HG03097 (cell line): ENCODE results near the gene GPX5.
"Not testable (repeated sequence)": the region's sequence is repeated elsewhere in the genome, so short reads cannot be mapped to it uniquely, and the experiment has no call there.

Experiments
- ATAC-seq: cut with Tn5 transposase; IDR thresholded peaks from one replicate; pipeline ENCODE4 v1.9.1; 2021; ENCODE audit not compliant: unreplicated experiment, low FRiP score

Gene GPX5

DNA sequence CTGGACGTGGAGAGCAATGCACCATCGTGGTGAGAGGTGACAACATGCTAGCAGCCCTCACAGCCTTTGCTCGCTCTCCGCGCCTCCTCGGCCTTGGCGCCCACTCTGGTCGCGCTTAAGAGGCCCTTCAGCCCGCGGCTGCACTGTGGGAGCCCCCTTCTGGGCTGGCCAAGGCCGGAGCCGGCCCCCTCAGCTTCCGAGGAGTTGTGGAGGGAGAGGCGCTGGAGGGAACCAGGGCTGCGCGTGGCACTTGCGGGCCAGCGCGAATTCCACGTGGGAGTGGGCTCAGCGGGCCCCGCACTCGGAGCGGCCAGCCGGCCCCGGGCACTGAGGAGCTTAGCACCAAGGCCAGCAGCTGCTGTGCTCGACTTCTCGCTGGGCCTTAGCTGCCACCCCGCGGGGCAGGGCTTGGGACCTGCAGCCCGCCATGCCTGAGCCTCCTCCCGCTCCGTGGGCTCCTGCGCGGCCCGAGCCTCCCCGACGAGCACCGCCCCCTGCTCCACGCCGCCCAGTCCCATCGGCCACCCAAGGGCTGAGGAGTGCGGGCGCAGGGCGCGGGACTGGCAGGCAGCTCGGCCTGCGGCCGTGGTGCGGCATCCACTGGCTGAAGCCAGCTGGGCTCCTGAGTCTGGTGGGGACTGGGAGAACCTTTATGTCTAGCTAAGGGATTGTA, 13.9 kb upstream of the GPX5 start:
- ATAC-seq = no peak

GRCh38 chr6:28512387-28512786, 13.3 kb upstream of the GPX5 start:
- not testable (repeated sequence) for ATAC-seq

- no peak for ATAC-seq
These were observed 10.0 kb upstream of the GPX5 start, which contains the start of gene GPX6 for GRCh38 chr6:28515676-28516075. TSS of gene GPX6 (minus strand) at chr6:28515793. CDS start at chr6:28515743, 50 bp downstream.

GRCh38 chr6:28517964-28518363, 7.7 kb upstream of the GPX5 start:
- no peak for ATAC-seq

GRCh38 chr6:28522594-28523240, 3.0 kb upstream of the GPX5 start:
- no peak for ATAC-seq

DNA sequence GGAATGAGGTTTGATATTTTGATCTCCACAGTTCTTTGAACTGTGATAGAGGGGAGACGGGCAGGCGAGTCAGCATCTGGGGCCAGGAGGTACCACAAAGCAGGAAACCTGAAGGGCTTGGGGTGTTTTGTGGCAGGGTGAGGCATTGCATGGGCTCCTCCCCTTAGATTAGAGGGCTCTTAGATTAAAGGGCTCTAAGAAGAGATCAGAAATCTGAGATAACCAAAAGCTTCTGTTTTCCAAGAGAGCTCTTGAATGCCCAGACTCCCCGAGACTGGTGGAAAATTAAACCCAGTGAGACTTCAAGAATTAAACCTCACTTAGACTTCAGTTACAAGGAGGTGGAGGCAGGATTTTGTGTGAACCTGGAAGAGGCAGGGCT, 2.4 kb upstream of the GPX5 start:
- no peak for ATAC-seq

DNA sequence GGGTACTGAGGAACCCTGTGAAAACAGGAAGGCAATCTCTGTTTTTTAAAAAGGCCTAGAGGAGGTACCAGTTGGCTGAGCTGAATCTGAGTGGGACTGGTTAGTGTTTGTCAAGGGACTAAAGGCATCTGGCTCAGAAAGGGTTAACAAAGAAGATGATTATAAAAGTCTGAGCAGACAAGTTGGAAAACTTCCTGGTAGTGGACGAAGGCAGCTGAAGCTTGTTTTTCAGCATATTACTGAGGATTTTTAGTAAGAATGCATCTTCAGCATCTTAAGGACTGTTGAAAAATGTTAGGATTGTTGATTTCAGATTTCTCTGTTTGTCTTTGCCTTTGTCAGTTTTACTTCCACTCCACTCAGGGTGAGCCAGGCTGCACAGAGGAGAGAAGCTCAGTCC, 5.1 kb downstream of the GPX5 start:
- no peak for ATAC-seq

DNA sequence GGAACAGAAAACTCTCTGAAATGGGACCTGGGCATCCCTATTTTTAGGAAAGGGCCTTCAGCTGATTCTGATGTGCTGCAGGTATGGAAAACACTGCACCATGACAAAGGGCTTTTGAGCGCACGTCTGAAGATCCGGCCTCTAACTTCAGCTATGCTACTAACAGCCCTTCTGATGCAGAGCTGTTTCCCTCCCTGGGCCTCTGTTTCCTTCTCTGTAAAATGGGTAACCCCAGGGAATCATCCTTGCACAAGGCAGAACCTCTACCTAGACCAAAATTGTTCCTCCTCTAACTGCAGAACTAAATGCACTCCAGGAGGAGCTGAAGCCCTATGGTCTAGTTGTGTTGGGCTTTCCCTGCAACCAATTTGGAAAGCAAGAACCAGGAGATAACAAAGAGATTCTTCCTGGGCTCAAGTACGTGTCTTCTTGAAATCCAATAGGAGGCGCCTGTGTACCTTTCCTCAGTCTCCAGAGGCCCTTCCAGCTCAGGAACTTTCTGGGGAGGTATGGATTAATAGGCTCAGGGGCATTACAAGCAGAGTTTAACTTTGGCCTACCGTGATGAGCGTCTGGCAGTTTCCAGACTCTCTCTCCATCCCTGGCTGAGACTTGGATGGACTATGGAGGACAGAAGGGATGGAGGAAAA, 5.9 kb downstream of the GPX5 start:
- no peak for ATAC-seq

DNA sequence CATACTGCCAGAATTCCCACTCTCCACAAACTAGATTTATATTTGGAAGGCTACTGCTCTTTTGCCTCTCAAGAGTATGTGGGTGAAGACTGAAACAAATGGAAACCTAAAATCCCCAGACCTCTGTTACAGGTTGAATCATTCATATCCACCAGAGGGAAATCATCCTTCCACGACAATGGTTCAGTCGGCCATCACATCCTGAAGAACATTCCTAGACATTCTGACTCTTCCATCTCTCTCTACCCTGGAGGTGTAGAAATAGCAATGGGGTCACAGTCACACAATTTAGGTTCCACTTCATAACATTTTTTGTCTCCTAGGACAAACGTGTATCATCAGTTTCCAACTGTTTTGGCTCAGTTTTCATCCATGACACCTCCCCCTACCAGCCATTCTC, 8.6 kb downstream of the GPX5 start:
- no peak for ATAC-seq

DNA sequence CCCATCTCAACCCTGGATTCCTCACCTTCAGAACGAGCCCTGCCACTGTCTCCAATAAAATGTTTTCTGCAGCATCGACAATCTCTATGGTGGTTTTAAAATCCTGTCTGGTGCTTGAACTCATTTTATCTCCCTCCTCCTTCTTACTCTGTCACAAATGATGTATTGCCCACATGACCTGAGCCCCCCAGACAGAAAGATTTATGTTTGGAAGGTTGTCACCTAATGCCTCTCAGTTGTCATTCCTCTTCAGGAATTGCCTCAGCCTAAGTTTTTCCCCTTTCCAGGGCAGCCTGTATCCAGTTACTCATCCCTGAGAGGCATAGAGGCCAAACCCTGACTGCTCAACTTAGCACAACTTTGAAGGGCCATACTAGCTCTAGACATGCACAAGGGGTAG, 9.2 kb downstream of the GPX5 start:
- ATAC-seq = no peak

- no peak for ATAC-seq
These were observed 11.4 kb downstream of the GPX5 start for GRCh38 chr6:28537065-28537464.

DNA sequence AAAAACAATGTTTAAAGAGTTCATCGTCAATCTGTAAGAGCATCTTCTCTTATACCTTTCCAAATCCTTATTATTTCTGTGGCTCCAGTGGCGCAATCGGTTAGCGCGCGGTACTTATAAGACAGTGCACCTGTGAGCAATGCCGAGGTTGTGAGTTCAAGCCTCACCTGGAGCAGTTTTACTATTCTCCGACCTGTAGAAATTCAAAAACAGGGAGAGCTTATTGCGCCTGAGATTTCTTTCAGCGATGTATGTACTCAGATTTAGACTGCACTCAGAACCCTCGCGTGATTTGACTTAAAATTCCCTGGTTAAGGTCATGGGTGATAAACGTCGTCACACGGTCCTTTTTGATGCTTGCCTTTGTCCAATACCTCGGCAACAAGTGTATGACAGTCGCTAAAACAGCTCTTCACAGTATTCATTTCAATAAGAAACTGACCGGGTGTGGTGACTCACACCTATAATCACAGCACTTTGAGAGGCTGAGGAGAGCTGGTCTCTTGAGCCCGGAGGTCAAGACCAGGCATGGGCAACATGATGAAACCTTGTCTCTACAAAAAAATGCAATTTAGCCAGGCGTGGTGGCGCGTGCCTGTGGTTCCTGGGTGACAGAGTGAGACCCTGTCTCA, 11.9 kb downstream of the GPX5 start:
- no peak for ATAC-seq

DNA sequence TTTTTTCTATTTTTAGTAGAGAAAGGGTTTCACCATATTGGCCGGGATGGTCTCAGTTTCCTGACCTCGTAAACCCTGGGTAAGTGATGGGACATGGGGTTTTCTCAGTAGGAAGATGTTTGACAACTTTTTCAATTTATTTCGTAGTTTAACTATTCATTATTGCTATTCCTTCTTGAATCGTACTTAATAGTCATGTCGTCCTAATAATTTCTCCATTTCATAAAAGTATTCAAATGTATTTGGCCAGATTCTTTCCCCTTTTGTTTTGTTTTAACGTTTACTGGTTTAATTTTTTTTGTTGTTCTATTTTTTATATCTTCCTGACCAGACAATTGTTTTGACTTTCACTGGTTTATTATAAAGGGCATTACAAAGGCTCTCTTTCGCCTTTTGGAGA, 16.3 kb downstream of the GPX5 start:
- no peak for ATAC-seq

DNA sequence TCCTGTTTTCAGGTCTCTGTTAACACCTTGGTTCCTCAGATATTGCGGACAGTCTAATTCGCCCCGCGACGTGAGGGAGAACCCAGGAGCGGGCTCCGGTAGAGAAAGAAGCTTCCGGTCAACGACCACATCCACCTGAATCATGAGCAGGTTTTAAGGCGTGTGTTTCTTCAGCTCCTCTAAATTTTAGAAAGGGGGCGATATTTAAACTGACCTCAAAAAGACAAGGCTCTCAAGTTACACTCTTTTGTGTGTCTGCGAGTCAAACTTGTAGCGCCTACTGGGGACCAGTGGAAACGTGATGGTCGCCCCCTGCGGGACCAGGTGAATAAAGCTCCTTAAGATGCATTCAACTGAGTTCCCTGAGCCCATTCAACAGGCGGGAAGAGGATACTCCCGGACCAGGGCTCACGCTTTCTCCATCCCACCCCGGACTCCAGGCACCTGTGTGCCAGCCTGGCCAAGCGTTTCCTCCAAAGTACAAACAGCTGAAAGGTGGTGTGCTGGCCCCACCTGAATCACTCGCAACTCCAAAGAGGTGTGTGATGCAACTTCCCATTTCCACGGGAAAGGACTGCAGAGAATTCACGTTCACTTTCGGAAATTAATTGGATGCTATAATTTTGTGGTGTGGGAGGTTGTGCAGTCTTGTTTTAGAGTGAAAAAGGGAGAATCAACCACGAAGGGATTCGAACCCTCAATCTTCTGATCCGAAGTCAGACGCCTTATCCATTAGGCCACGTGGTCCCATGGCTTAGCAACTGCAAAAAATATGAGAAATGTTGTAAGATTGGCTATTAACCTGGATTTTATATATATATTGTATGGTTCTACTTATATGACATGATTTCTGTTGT, 17.0 kb downstream of the GPX5 start:
- no peak for ATAC-seq

GRCh38 chr6:28543651-28544610, 18.2 kb downstream of the GPX5 start:
- ATAC-seq = no peak

DNA sequence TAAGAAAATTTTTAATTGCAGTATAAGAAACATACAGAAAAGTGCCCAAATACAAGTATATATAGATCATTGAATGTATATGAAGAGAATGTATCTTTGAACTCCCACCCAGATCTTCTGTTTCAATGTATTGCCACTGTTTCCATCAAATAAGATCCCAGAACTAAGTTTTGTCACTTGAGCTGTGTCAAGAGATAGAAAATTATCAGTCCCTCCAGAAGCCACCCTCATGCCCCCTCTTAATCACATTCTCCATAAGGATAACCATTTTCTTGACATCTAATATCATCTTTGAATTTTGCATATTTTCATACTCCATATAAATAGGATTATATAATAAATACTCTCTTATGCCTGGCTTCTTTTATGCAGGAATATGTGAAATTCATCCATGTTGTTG, 20.3 kb downstream of the GPX5 start:
- no peak for ATAC-seq

DNA sequence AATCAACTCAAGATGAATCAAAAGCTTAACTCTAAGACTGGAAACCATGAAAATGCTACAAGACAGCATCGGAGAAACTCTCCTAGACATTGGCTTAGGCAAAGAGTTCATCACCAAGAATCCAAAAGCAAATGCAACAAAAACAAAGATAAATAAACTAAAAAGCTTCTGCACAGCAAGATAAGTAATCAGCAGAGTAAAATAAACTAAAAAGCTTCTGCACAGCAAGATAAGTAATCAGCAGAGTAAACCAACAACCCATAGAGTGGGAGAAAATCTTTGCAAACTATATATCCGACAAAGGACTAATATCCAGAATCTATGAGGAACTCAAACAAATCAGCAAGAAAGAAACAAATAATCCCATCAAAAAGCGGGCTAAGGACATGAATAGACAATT, 21.3 kb downstream of the GPX5 start:
- not testable (repeated sequence) for ATAC-seq

DNA sequence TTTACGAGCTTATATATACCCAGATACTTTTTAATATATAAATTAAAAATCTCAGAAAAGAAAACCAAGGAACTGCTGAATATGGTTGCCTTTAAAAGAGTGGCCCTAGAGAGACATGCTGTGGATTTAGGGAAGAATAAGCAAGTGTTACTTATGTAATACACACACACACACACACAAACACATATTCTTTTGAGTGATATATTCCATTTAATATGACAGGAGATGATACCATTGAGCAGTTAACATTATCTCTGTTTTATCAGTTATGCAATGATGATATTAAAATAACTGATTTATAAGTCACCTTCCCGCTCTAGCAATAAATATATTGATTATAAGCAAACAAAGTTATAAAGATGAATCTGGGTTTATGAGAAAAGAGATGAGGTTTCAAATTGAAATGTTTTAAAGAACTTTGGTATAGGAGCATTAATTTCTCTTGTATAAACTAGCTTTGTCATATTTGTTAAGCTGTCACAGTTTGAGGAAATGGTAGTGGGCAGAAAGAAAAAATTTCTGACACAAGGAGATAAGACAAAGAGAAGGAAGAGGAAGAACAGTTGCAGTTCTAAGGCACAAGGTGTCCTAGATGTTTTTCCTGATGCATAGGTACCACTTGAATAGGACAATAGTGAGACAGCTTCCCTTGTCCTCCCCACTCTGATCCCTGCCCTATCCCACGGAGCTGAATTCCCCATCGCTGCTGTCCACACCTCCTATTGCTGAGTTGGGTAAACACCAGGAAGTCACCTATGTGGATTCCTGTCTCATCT, 26.4 kb downstream of the GPX5 start:
- ATAC-seq = no peak
